HFFc6 (cell line): ENCODE data around the gene IMP4. TPM values are rescaled to one million over a fixed set of nuclear protein-coding genes. Genes with fewer than 3 reads are reported as not detected.
A peak's percentile ranks its signal among the peaks of the same experiment; 100 is the strongest.

Source experiments
- DNase-seq: peaks from one replicate; pipeline ENCODE4 v3.0.0-alpha.2; 2018
- H3K27ac Mint-ChIP-seq: 2 replicates; pipeline ENCODE4 v1.8.0; 2020; ENCODE audit warnings: mild to moderate bottlenecking, mixed read lengths
- H3K27me3 Mint-ChIP-seq: 2 replicates; pipeline ENCODE4 v1.8.0; 2021; ENCODE audit warnings: mild to moderate bottlenecking, moderate library complexity, mixed read lengths; ENCODE audit not compliant: insufficient read depth
- H3K36me3 Mint-ChIP-seq: 2 replicates; pipeline ENCODE4 v1.8.0; 2021; ENCODE audit warnings: low read depth, mixed read lengths
- H3K4me1 Mint-ChIP-seq: 2 replicates; pipeline ENCODE4 v1.8.0; 2020; ENCODE audit warnings: low read depth, mixed read lengths
- H3K4me3 Mint-ChIP-seq: 2 replicates; pipeline ENCODE4 v1.8.0; 2020; ENCODE audit warnings: mild to moderate bottlenecking, moderate library complexity, mixed read lengths
- H3K9me3 Mint-ChIP-seq: 2 replicates; pipeline ENCODE4 v1.8.0; 2020; ENCODE audit warnings: mild to moderate bottlenecking, mixed read lengths
- total RNA-seq, 6 experiments: library from RNA; stranded (reverse); fragmentation: NEBNext Ultra II Directional; extraction: Animal tissue kit (Norgen Biotek cat#: 25700); gene quantifications; 2 replicates in 1 of 6; 3 replicates in 5 of 6; pipeline ENCODE4 v1.2.3, GENCODE V29; 2021
- TF ChIP-seq, protein P1 (sequence below): fragments of 200-600 bp; sonication (generic); IDR thresholded peaks from 2 replicates; pipeline ENCODE4 v1.5.0; 2021; ENCODE audit warnings: antibody characterized with exemption, mild to moderate bottlenecking

The IMP4 gene
- total RNA-seq, 6 experiments from 2014 or later, result 79.9 to 103 (median 90.4) TPM

DNA sequence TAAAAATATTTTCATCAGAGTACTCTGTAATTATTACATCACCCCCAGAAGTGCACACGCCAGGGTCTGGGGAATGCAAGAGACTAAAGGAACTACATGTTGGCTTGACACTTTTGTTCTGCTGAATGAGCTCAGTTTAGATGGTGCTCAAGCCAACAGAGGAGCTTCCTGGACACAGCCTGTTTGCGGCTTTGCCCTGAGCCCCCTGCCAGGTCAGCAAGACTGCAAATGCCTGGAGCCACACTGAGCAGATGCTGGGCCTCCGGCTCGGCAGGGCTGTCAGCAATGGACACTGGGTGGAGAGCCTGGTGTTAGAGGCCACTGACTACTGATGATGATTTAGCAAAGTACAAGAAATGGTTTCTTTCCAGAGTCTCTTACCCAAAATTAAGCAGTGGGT lies 45.1 kb downstream of the IMP4 start:
- Mint-ChIP-seq H3K36me3 (peaks cover 4% of the 10 kb centered on the region; the same call in 1 of the 2 replicates), H3K27me3 (no peaks in the 10 kb centered on the region; the same call in 1 of the 2 replicates), H3K27ac (no peak overlapping the region), H3K4me3 (no peak overlapping the region), H3K4me1 (peaks cover 14% of the 10 kb centered on the region), H3K9me3 (no peaks in the 10 kb centered on the region)
- DNase-seq, result no peak
- TF ChIP-seq, protein P1, sequence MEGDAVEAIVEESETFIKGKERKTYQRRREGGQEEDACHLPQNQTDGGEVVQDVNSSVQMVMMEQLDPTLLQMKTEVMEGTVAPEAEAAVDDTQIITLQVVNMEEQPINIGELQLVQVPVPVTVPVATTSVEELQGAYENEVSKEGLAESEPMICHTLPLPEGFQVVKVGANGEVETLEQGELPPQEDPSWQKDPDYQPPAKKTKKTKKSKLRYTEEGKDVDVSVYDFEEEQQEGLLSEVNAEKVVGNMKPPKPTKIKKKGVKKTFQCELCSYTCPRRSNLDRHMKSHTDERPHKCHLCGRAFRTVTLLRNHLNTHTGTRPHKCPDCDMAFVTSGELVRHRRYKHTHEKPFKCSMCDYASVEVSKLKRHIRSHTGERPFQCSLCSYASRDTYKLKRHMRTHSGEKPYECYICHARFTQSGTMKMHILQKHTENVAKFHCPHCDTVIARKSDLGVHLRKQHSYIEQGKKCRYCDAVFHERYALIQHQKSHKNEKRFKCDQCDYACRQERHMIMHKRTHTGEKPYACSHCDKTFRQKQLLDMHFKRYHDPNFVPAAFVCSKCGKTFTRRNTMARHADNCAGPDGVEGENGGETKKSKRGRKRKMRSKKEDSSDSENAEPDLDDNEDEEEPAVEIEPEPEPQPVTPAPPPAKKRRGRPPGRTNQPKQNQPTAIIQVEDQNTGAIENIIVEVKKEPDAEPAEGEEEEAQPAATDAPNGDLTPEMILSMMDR, result no peak

DNA sequence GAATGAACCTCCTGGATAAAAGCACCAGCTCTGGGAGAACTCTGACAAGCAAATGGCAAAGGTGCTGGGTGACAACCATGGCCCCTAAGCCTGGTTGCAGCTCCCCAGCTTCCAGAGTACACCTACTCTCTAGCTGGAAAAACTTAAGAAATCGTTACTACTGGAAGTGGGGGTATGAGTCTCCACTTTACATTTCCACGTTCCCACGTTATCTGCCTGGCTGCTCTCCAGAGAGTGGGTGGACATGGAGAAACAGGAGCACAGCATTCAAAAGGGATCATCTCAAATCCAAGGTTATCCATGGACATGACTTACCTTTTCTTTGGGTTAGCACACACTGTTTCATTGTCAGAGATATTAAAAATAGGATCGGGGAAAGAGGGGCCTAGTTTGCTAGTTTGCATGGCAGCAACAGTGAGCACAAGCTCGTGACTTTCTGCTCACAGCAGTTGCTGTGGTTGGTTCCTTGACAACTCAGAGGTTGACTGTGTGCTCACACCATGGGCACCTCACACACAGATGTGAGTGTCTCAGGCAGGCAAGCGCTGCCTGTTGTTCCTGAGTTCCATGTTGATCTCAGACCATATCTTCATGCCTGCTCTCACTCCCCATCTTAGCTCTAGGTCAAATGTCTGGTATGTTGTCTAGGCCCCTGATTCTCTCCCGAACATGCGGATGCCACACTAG lies 45.7 kb downstream of the IMP4 start:
- DNase-seq, result no peak
- no peaks in the 10 kb centered on the region; the same call in 1 of the 2 replicates for H3K27me3 Mint-ChIP-seq

DNA sequence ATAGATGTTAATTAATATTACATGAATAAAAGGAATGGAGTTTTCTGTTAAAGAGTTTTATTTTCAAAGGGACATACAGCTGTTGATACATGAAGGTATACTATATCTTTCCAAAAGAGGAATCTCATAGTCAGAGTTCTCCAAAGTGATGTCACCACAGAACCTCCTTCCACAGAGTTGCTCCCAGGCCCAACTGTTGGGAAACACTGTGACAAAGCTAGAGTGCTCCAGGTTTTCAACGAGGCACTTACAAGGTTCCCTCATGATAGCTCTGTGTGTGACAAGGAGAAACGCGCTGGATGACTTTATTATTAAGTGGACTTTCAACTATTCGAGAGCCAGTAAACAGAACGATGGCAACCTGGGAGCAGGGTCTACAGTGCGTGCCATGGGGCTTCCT lies 46.7 kb downstream of the IMP4 start:
- Mint-ChIP-seq H3K4me3 (no peak overlapping the region), H3K36me3 (no peaks in the 10 kb centered on the region; the same call in 1 of the 2 replicates), H3K27ac (no peak overlapping the region), H3K9me3 (no peaks in the 10 kb centered on the region), H3K27me3 (no peaks in the 10 kb centered on the region; the same call in 1 of the 2 replicates), H3K4me1 (peaks cover 20% of the 10 kb centered on the region)
- TF ChIP-seq, protein P1, result no peak
- no peak for DNase-seq

More for the DNA sequence above, 45.7 kb downstream of the IMP4 start:
- Mint-ChIP-seq H3K27ac (no peak overlapping the region), H3K4me1 (peaks cover 16% of the 10 kb centered on the region), H3K4me3 (no peak overlapping the region), H3K9me3 (no peaks in the 10 kb centered on the region), H3K36me3 (no peaks in the 10 kb centered on the region; the same call in 1 of the 2 replicates)
- TF ChIP-seq, protein P1, result no peak

DNA sequence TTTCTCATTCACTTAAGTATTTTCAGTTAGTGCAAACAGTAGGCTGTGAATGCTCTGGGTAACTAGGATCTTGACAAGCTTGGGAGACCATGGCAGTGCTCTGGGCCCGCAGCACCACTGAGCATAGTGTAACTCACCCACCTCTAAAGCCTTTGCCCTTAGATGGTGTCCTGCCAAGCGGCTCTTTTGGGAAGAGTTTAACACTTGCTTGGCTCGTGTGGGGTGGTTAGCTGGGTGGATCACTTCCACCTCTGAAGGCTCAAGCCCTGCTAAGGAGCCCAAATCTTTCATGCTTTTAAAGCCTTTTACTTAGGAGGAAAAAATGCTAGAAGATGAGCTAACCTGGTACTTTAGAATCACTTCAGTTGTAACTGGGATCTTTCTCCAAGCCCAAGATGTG lies 47.1 kb downstream of the IMP4 start:
- H3K27me3 Mint-ChIP-seq, result no peaks in the 10 kb centered on the region; the same call in 1 of the 2 replicates
- H3K27ac Mint-ChIP-seq, result no peak overlapping the region
- no peaks in the 10 kb centered on the region; the same call in 1 of the 2 replicates for H3K36me3 Mint-ChIP-seq
- no peak overlapping the region for H3K4me3 Mint-ChIP-seq
- H3K9me3 Mint-ChIP-seq, result no peaks in the 10 kb centered on the region
- TF ChIP-seq, protein P1, result no peak
- no peak for DNase-seq
- H3K4me1 Mint-ChIP-seq, result peaks cover 20% of the 10 kb centered on the region

DNA sequence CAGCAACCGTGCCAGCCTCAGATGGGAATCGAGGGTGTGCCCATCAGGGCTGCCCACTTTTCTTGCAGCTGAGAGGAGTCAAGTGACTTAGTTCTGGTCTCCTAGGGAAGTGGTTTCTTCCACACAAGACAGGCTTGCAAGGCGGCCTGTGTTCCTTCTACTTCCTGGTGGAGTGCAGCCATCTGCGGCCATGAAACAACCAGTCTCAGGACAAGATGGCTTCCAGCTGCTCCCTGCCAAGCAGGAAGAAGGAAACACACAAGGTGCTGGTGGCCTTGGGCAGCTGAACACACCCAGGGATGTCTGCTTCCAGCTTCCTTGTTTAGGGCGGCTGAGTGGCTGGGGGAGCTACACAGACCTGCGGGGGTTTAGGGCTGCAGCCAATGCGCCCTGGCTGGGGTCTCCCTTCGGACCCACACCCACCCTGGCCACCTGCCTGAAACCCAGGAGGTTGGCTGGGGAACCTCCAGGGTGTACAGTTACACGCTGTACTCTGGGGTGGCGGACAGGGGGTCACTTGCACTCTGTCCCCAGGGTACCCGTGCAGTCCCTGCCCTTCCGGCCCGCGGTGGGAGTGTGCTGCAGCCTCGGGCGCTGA lies 47.9 kb downstream of the IMP4 start:
- no peaks in the 10 kb centered on the region; the same call in 1 of the 2 replicates for H3K36me3 Mint-ChIP-seq
- peak overlapping the region; percentile 85 for H3K27ac Mint-ChIP-seq
- no peak for DNase-seq
- no peaks in the 10 kb centered on the region for H3K9me3 Mint-ChIP-seq
- TF ChIP-seq, protein P1, result no peak
- peaks cover 20% of the 10 kb centered on the region for H3K4me1 Mint-ChIP-seq
- H3K4me3 Mint-ChIP-seq, result peak overlapping the region; percentile 86
- no peaks in the 10 kb centered on the region; the same call in 1 of the 2 replicates for H3K27me3 Mint-ChIP-seq
